Panc1 (cell line): ENCODE data around the gene MAP4K4. TPM values are rescaled to one million over a fixed set of nuclear protein-coding genes. Genes with fewer than 3 reads are reported as not detected.

ENCODE experiments used
- ATAC-seq: fragments of 200-7000 bp; cut with Tn5 transposase; 2 replicates; pipeline ENCODE4 v1.9.1; 2020; ENCODE audit warnings: mild to moderate bottlenecking, moderate library complexity
- BruUV-seq: library from RNA; stranded (reverse); fragments of 400-500 nt; replicated peaks from 2 replicates; lab custom pipeline; 2021; lab: Mats Ljungman, UMichigan
- CTCF ChIA-PET: fragments of 300-600 bp; sonication (Branson Sonifier 250); formaldehyde crosslinking; loops from one replicate; lab custom pipeline; 2022; ENCODE audit warnings: antibody characterized with exemption; lab: Charles Lee
- POLR2A ChIA-PET: fragments of 300-600 bp; sonication (Branson Sonifier 250); formaldehyde crosslinking; loops from one replicate; lab custom pipeline; 2022; ENCODE audit warnings: antibody characterized with exemption; lab: Charles Lee
- DNase-seq: peaks from one replicate; pipeline ENCODE4 v3.0.0-alpha.2; 2010; ENCODE audit warnings: low read depth, low spot score
- H3K27ac ChIP-seq: 2 replicates; pipeline ENCODE4 v1.5.1; 2011; ENCODE audit warnings: mild to moderate bottlenecking, low read length, inconsistent platforms
- H3K27me3 ChIP-seq: fragments of 200-500 bp; sonication (Bioruptor generic); 2 replicates; pipeline ENCODE4 v1.6.0; 2014; ENCODE audit warnings: low read length, inconsistent platforms; ENCODE audit not compliant: control insufficient read depth, insufficient read depth
- H3K36me3 ChIP-seq: fragments of 200-500 bp; sonication (Bioruptor generic); 2 replicates; pipeline ENCODE4 v1.5.1; 2014; ENCODE audit warnings: inconsistent platforms, mild to moderate bottlenecking, low read length, moderate library complexity; ENCODE audit not compliant: control insufficient read depth, insufficient read depth
- H3K4me1 ChIP-seq: 2 replicates; pipeline ENCODE4 v1.5.1; 2011; ENCODE audit warnings: inconsistent platforms, mild to moderate bottlenecking, low read length, moderate library complexity; ENCODE audit not compliant: control insufficient read depth, insufficient read depth
- H3K4me3 ChIP-seq, 2 experiments: 2 replicates each; pipeline ENCODE4 v1.5.1; 2011 to 2012; ENCODE audit warnings: low read depth in 2 of 2, low read length in 2 of 2, mild to moderate bottlenecking in 2 of 2, inconsistent platforms in 1 of 2, moderate library complexity in 1 of 2
- H3K9me3 ChIP-seq: fragments of 200-500 bp; sonication (Bioruptor generic); 2 replicates; pipeline ENCODE4 v1.5.1; 2014; ENCODE audit warnings: low read depth, mild to moderate bottlenecking, inconsistent platforms, low read length, moderate library complexity; ENCODE audit not compliant: control insufficient read depth, insufficient read depth
- CTCF ChIP-seq: fragments of 450-650 bp; IDR thresholded peaks from 2 replicates; pipeline ENCODE4 v1.5.1; 2017; ENCODE audit warnings: mild to moderate bottlenecking
- POLR2AphosphoS5 ChIP-seq: IDR thresholded peaks from 2 replicates; pipeline ENCODE4 v1.6.1; 2012; ENCODE audit warnings: mild to moderate bottlenecking, low read depth, low read length, moderate library complexity
- REST ChIP-seq, 2 experiments: IDR thresholded peaks; 2 replicates each; pipeline ENCODE4 v1.6.1; 2011 to 2012; ENCODE audit warnings: low read depth in 2 of 2, control low read depth in 1 of 2, low read length in 1 of 2, mild to moderate bottlenecking in 1 of 2, moderate library complexity in 1 of 2; ENCODE audit not compliant: insufficient read depth in 1 of 2
- SIN3A ChIP-seq: IDR thresholded peaks from 2 replicates; pipeline ENCODE4 v1.6.1; 2012; ENCODE audit warnings: low read depth, mild to moderate bottlenecking, low read length, moderate library complexity, borderline replicate concordance; ENCODE audit not compliant: insufficient read depth
- TCF7L2 ChIP-seq: IDR thresholded peaks from 2 replicates; pipeline ENCODE4 v1.6.1; 2011; ENCODE audit warnings: mild to moderate bottlenecking, low read depth, low read length, inconsistent platforms
- in situ Hi-C: cut with HindIII; loops from 2 replicates; pipeline ENCODE4 v1.10.0; 2016; ENCODE audit warnings: low sequenced_read_pairs, low pct_unique_long_range_greater_than_20kb
- intact Hi-C: fragments of 100-400 bp; cut with micrococcal nuclease; formaldehyde crosslinking; loops from one replicate; pipeline ENCODE4 v1.10.0; 2022; ENCODE audit not compliant: unreplicated experiment
- total RNA-seq: library from RNA; stranded (reverse); gene quantifications from one replicate; pipeline ENCODE4 v1.2.1, GENCODE V29; 2021; ENCODE audit not compliant: unreplicated experiment

Gene MAP4K4
- total RNA-seq, 1 experiment from 2014 or later: 68.5 TPM

- Histone ChIP-seq H3K27me3 (no peaks in the 10 kb centered on the region), H3K4me3 (no peak overlapping the region), H3K27ac (no peak overlapping the region), H3K9me3 (no peaks in the 10 kb centered on the region), H3K4me1 (no peaks in the 10 kb centered on the region), H3K36me3 (peaks cover 11% of the 10 kb centered on the region)
- no peak for DNase-seq
- ChIA-PET CTCF (no interaction called here), POLR2A (no interaction called here)
- TF ChIP-seq REST (IDR thresholded peaks at IDR 0.05; ENCODE audit: insufficient read depth in 1 of 2, low read depth in 2 of 2, low read length in 1 of 2) (no peak), POLR2AphosphoS5 (no peak), TCF7L2 (no peak), CTCF (no peak), SIN3A (no peak)
- BruUV-seq: no TSS peak
- in situ Hi-C loops: no loop called here
- intact Hi-C loops: loop anchor here (10.0 kb wide), 2 partner anchors 323 to 423 kb away; no protein-coding TSS in a partner anchor
- ATAC-seq: no peak
Measured at GRCh38 chr2:101837354-101837753, 139.8 kb downstream of the MAP4K4 start.

- CTCF ChIA-PET: no interaction called here
- no peak for DNase-seq
- Histone ChIP-seq H3K27me3 (no peaks in the 10 kb centered on the region), H3K27ac (no peak overlapping the region), H3K36me3 (peaks cover 5% of the 10 kb centered on the region), H3K9me3 (no peaks in the 10 kb centered on the region), H3K4me3 (no peak overlapping the region), H3K4me1 (no peaks in the 10 kb centered on the region)
- intact Hi-C loops: no loop called here
- BruUV-seq: no TSS peak
- no peak for ATAC-seq
- POLR2A ChIA-PET: no interaction called here
- in situ Hi-C loops: no loop called here
- no peak for TF ChIP-seq TCF7L2
- no peak for TF ChIP-seq POLR2AphosphoS5
- no peak for TF ChIP-seq SIN3A
- TF ChIP-seq REST (IDR thresholded peaks at IDR 0.05; ENCODE audit: insufficient read depth in 1 of 2, low read depth in 2 of 2, low read length in 1 of 2): no peak
- no peak for TF ChIP-seq CTCF
Measured at GRCh38 chr2:101841679-101842327, 144.3 kb downstream of the MAP4K4 start.
